ENCODE data around the gene MEGF6. TPM values are rescaled to one million over a fixed set of nuclear protein-coding genes. Genes with fewer than 3 reads are reported as not detected.

MEGF6 gene
- total and polyA plus RNA-seq, 5 experiments from 2014 or later = 2.2 to 198 (median 3.5) TPM

- POLR2A ChIA-PET = no interaction called here
- H3K9me3 Mint-ChIP-seq = no peaks in the 10 kb centered on the region
- DNase-seq = peak in 1 of 10 donors; percentile 16
- H3K4me1 Mint-ChIP-seq = peaks cover 0 to 3% (median under 1%) of the 10 kb centered on the region in 4 donors
- H3K4me3 Mint-ChIP-seq = no peak overlapping the region
- H3K27me3 Mint-ChIP-seq = no peaks in the 10 kb centered on the region
- ATAC-seq = no peak
- H3K27ac Mint-ChIP-seq = no peak overlapping the region
- H3K36me3 Mint-ChIP-seq = peaks cover 0 to 55% (median 21%) of the 10 kb centered on the region in 3 donors
Observed at GRCh38 chr1:3641046-3641760, 29.9 kb upstream of the MEGF6 start.

- H3K27ac Mint-ChIP-seq = no peak overlapping the region
- POLR2A ChIA-PET = no interaction called here
- no peak overlapping the region for H3K4me3 Mint-ChIP-seq
- ATAC-seq (no peak), DNase-seq (no peak)
- no peaks in the 10 kb centered on the region for H3K9me3 Mint-ChIP-seq
- H3K27me3 Mint-ChIP-seq = no peaks in the 10 kb centered on the region
- peaks cover 0 to 3% (median under 1%) of the 10 kb centered on the region in 4 donors for H3K4me1 Mint-ChIP-seq
- H3K36me3 Mint-ChIP-seq = peaks cover 0 to 57% (median 18%) of the 10 kb centered on the region in 3 donors
Observed at GRCh38 chr1:3640121-3640837, 29.0 kb upstream of the MEGF6 start.

- Mint-ChIP-seq H3K27ac (no peak overlapping the region), H3K4me3 (no peak overlapping the region), H3K4me1 (peaks cover 0 to 4% (median 2%) of the 10 kb centered on the region in 4 donors), H3K27me3 (no peaks in the 10 kb centered on the region), H3K9me3 (no peaks in the 10 kb centered on the region), H3K36me3 (peaks cover 0 to 60% (median 14%) of the 10 kb centered on the region in 3 donors)
- POLR2A ChIA-PET = no interaction called here
- ATAC-seq (no peak), DNase-seq (no peak)
Observed at GRCh38 chr1:3639397-3639911, 28.1 kb upstream of the MEGF6 start.

- no peak overlapping the region for H3K4me3 Mint-ChIP-seq
- H3K27ac Mint-ChIP-seq = peak overlapping the region in 1 of 10 donors; percentile 40
- DNase-seq = no peak
- H3K27me3 Mint-ChIP-seq = no peaks in the 10 kb centered on the region
- POLR2A ChIA-PET = interaction anchor here (0.9 kb wide), 1 partner anchor 10 kb away, joined by 3 read pairs; no protein-coding TSS in a partner anchor
- H3K4me1 Mint-ChIP-seq = peaks cover 0 to 4% (median 2%) of the 10 kb centered on the region in 4 donors
- no peak for ATAC-seq
- peaks cover 0 to 64% (median 13%) of the 10 kb centered on the region in 3 donors for H3K36me3 Mint-ChIP-seq
- H3K9me3 Mint-ChIP-seq = no peaks in the 10 kb centered on the region
Observed at GRCh38 chr1:3638676-3639075, 27.4 kb upstream of the MEGF6 start.

GRCh38 chr1:3638027-3638426 lies 26.7 kb upstream of the MEGF6 start:
- no peaks in the 10 kb centered on the region for H3K27me3 Mint-ChIP-seq
- POLR2A ChIA-PET = interaction anchor here (0.9 kb wide), 1 partner anchor 11 kb away, joined by 3 read pairs; no protein-coding TSS in a partner anchor
- no peak overlapping the region for H3K27ac Mint-ChIP-seq
- ATAC-seq (no peak), DNase-seq (no peak)
- H3K4me1 Mint-ChIP-seq = peaks cover 0 to 4% (median 2%) of the 10 kb centered on the region in 4 donors
- peaks cover 0 to 69% (median 13%) of the 10 kb centered on the region in 3 donors for H3K36me3 Mint-ChIP-seq
- no peak overlapping the region for H3K4me3 Mint-ChIP-seq
- no peaks in the 10 kb centered on the region for H3K9me3 Mint-ChIP-seq

GRCh38 chr1:3636531-3636930 lies 25.2 kb upstream of the MEGF6 start:
- Mint-ChIP-seq H3K27ac (no peak overlapping the region), H3K27me3 (no peaks in the 10 kb centered on the region), H3K4me3 (peak overlapping the region in 1 of 10 donors; percentile 41), H3K4me1 (peaks cover 0 to 4% (median 0%) of the 10 kb centered on the region in 4 donors), H3K9me3 (no peaks in the 10 kb centered on the region), H3K36me3 (peaks cover 0 to 59% (median 13%) of the 10 kb centered on the region in 3 donors)
- DNase-seq (no peak), ATAC-seq (no peak)
- POLR2A ChIA-PET = no interaction called here

GRCh38 chr1:3636080-3636479 lies 24.8 kb upstream of the MEGF6 start:
- DNase-seq (no peak), ATAC-seq (no peak)
- Mint-ChIP-seq H3K4me3 (no peak overlapping the region), H3K9me3 (no peaks in the 10 kb centered on the region), H3K27me3 (no peaks in the 10 kb centered on the region), H3K4me1 (peaks cover 0 to 4% (median 0%) of the 10 kb centered on the region in 4 donors), H3K27ac (no peak overlapping the region), H3K36me3 (peaks cover 0 to 57% (median 13%) of the 10 kb centered on the region in 3 donors)
- POLR2A ChIA-PET = no interaction called here

- ATAC-seq = no peak
- Mint-ChIP-seq H3K27me3 (no peaks in the 10 kb centered on the region), H3K9me3 (no peaks in the 10 kb centered on the region), H3K27ac (no peak overlapping the region), H3K4me1 (peaks cover 0 to 4% (median 0%) of the 10 kb centered on the region in 4 donors), H3K36me3 (peaks cover 0 to 70% (median 13%) of the 10 kb centered on the region in 3 donors), H3K4me3 (no peak overlapping the region)
- POLR2A ChIA-PET = no interaction called here
- DNase-seq = no peak
Observed at GRCh38 chr1:3634059-3634800, 22.9 kb upstream of the MEGF6 start.

GRCh38 chr1:3633344-3634058 lies 22.2 kb upstream of the MEGF6 start:
- DNase-seq (no peak), ATAC-seq (no peak)
- peaks cover 0 to 72% (median 16%) of the 10 kb centered on the region in 3 donors for H3K36me3 Mint-ChIP-seq
- no peaks in the 10 kb centered on the region for H3K27me3 Mint-ChIP-seq
- H3K27ac Mint-ChIP-seq = no peak overlapping the region
- POLR2A ChIA-PET = interaction anchor here (0.7 to 0.9 kb wide), 2 partner anchors 16 to 224 kb away, joined by 3 to 4 read pairs; partner anchors contain the start of gene WRAP73
- peaks cover 0 to 4% (median 0%) of the 10 kb centered on the region in 4 donors for H3K4me1 Mint-ChIP-seq
- H3K4me3 Mint-ChIP-seq = no peak overlapping the region
- H3K9me3 Mint-ChIP-seq = no peaks in the 10 kb centered on the region

GRCh38 chr1:3632716-3633343 lies 21.5 kb upstream of the MEGF6 start:
- ATAC-seq (no peak), DNase-seq (no peak)
- POLR2A ChIA-PET = interaction anchor here (0.7 to 0.9 kb wide), 2 partner anchors 17 to 225 kb away, joined by 3 to 4 read pairs; partner anchors contain the start of gene WRAP73
- Mint-ChIP-seq H3K27me3 (no peaks in the 10 kb centered on the region), H3K4me1 (peaks cover 0 to 4% (median 0%) of the 10 kb centered on the region in 4 donors), H3K27ac (no peak overlapping the region), H3K4me3 (no peak overlapping the region), H3K36me3 (peaks cover 0 to 71% (median 16%) of the 10 kb centered on the region in 3 donors), H3K9me3 (no peaks in the 10 kb centered on the region)

GRCh38 chr1:3632298-3632697 lies 21.0 kb upstream of the MEGF6 start:
- DNase-seq = no peak
- no peaks in the 10 kb centered on the region for H3K9me3 Mint-ChIP-seq
- H3K27me3 Mint-ChIP-seq = no peaks in the 10 kb centered on the region
- no peak for ATAC-seq
- no peak overlapping the region for H3K4me3 Mint-ChIP-seq
- H3K27ac Mint-ChIP-seq = no peak overlapping the region
- peaks cover 0 to 72% (median 18%) of the 10 kb centered on the region in 3 donors for H3K36me3 Mint-ChIP-seq
- peaks cover 0 to 4% (median 0%) of the 10 kb centered on the region in 4 donors for H3K4me1 Mint-ChIP-seq
- POLR2A ChIA-PET = interaction anchor here (0.9 kb wide), 1 partner anchor 17 kb away, joined by 3 read pairs; the partner anchor contains the start of gene WRAP73

All from naive thymus-derived CD8-positive, alpha-beta T cell (primary cell).